Head of caudate nucleus (tissue), 42 donors: ENCODE results near the gene SKAP1.
A peak's percentile ranks its signal among the peaks of the same experiment; 100 is the strongest.

Source experiments
- DNase-seq, 42 donors: peaks; one replicate each; pipeline versions ENCODE4 v3.0.0 to v3.0.0-alpha.2; 2020 to 2021; ENCODE audit warnings: mixed read lengths in 7 of 42
- intact Hi-C: fragments of 100-400 bp; cut with DNase I; formaldehyde crosslinking; loops from one replicate; pipeline ENCODE4 v1.15.0; 2022

SKAP1 gene

GRCh38 chr17:48173191-48173984 lies 256.6 kb downstream of the SKAP1 start:
- intact Hi-C loops, result no loop called here

GRCh38 chr17:48169926-48170325 lies 260.1 kb downstream of the SKAP1 start:
- intact Hi-C loops, result no loop called here
- no peak for DNase-seq

More at GRCh38 chr17:48173191-48173984, 256.6 kb downstream of the SKAP1 start:
- no peak for DNase-seq

DNA sequence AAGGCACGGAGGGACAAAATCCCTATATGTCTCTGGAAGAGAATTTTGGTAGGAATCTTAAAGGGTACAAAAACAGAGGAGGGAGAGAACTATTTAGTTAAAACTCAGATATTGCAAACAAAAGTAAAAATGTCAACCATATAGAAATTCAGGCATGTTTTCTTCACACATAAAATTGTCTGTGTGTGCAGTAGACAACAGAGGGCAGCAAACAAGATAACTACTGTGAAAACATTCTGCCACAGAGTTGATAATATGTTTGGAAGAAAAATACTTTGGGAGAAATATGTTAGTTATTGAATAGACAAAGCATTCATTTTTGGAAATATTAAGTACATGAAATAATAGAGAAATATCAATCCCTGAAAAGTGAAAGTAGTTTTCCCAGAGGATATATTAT lies 266.2 kb downstream of the SKAP1 start:
- intact Hi-C loops, result no loop called here

DNA sequence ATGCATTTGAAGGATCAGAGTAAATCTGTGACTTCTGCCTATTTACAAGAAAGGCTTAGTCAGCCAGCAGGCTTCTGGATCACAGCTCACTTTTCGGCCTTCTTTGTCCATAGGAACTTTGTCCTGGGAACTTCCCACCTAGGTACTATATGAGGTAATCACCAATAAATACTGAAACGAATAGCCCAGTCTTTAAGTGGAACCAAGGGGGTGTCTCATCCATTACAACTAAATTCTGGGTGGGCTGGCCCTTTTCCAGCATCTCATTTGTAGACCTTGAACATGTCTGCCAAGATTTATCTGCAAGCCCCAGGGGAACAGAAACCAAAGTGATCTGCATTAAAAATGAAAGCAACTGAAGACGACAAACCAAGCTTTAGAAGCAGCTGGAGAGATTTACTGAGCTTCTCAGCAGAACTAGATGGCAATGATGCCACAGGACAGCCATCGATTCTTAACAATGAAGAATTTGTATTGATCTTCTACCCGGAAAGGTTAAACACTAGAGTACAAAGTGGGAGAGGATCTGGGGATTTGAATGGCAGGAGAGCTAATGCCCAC lies 267.0 kb downstream of the SKAP1 start:
- no peak for DNase-seq
- intact Hi-C loops, result no loop called here

More for the DNA sequence above, 266.2 kb downstream of the SKAP1 start:
- DNase-seq, result no peak

DNA sequence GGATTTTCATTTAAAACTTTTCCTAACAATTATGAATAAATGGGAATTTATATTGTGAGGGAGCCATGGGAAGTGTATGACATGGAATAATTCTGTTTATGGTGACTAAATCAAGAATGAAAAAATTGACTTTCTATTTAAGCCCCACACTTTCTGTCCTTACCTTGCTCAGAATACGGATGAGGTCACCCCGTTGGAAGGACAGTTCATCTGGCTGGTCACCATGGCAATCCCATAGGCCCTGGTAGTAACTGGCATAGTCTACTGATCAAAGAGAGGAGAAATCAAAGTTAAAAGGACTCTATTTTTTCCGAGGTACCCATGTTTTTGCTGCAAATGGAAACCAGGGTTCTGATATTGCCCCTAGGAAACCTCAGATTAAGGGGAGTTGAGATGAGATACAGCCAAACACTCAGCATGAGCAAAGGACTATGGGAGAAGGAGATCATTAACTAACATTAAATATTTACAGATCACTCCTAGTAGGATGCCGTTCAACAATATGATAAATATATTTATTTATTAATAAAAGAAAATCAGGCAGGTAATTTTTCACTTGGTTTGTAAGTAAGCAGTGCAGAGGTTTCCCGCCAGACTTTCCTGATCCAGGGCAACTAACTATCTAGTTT lies 267.6 kb downstream of the SKAP1 start:
- intact Hi-C loops, result no loop called here
- no peak for DNase-seq

DNA sequence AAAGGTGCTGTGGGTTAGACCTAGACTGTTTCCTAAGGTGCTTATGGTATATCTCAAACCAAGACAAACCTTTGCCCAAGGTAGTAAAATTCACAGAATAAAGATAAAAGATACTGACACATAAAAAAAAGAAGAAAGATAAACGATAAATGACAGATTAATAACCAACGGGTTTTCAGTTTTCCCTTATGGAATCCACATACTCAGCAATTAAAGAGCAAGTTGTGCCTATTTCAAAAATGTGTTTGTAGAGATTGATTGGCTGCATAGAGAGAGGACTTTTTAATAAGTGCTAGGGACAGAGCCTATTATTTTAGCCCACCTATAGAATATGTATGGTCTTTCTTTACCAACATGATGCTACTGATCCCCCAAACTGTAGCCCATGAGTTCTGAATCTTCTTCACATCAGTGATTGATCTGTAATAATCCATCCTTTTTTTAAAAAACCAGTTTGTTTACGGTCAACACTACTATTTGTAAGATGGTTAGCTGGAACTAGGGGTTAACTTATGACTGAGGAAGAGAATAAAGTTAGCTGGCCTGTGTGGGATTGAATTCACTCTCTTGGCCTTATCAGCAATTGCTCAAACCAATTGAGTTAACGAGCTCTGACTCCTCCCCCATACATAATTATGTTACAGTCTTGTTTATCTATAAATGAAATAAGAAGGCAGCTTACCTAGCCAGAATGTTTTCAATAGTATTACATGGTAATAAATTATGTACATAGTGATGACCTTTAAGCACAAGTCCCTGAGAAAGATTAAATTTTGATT lies 268.7 kb downstream of the SKAP1 start:
- DNase-seq, result no peak
- intact Hi-C loops, result no loop called here

GRCh38 chr17:48160177-48161081 lies 269.6 kb downstream of the SKAP1 start:
- DNase-seq, result no peak
- intact Hi-C loops, result no loop called here

DNA sequence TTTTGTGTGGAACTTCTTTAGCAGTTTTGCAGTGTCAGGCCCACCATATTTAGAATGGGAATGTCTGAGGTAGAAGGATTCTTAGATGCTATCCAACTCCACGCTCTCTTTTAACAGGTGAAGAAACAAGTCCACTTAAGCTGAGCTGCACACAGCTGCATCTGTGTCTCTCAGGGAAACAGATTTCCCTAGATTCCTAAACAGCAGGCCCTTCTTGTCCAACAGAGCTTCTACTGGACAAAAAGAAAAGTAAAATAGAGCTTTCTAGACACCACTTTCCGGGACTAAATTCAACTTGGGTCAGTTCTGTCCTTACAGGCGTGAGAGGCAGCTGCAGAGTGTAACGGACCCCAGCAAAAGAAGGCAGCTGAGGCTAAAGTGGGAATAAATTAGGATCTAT lies 270.8 kb downstream of the SKAP1 start:
- DNase-seq, result no peak
- intact Hi-C loops, result no loop called here

- DNase-seq, result no peak
- intact Hi-C loops, result no loop called here
Measured at GRCh38 chr17:48155889-48156611, 274.0 kb downstream of the SKAP1 start.

DNA sequence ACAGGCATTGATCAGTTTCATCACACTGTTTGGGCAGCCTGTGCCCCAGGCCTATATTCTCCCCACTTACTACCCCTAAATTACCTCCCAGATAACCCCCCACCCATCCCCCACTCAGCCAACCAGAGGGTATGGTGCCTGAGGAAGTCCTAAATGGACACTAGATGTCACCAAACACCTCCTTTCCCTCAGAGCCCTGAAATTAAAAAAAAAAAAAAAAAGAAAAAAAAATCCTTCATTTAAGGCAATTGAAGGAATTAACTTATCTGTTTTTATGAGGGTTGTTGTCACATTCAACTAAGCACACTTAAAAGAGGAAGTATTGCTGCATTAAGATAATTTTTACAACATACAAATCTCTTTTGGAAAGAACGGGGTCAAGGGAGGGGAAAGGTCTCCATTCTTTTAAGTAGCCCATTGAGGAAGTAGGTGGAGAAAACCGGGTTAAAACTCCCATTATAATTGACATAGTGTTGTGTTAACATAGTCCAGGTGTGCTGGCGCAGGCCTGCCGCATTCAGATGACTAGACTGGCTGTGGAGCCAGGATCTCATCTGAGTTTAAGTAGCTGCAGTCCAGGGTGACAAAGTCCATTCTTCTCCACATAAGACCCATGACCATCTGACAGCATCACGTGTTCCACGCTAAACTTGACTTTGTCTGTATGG lies 276.2 kb downstream of the SKAP1 start:
- intact Hi-C loops, result no loop called here
- no peak for DNase-seq

- intact Hi-C loops, result no loop called here
- DNase-seq, result no peak
Measured at GRCh38 chr17:48152289-48152688, 277.7 kb downstream of the SKAP1 start.

DNA sequence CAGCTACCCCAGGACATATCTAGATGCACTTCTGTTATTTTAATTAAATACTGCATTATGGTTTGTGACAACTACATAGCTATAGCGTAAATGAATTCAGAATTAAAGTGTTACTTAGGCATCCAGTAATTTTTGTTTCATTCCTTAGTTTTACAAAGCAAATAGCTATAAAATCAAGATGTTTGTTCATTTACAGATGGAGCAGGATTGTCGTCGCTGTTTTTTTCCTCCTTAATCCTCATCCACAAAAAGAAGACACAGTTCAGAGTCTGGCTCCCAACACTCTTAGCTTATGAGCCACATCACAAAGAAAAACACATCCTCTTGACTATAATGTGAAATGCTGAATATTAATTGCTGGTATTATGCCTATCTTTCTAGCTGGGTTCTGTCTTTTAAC lies 278.8 kb downstream of the SKAP1 start:
- no peak for DNase-seq
- intact Hi-C loops, result no loop called here

DNA sequence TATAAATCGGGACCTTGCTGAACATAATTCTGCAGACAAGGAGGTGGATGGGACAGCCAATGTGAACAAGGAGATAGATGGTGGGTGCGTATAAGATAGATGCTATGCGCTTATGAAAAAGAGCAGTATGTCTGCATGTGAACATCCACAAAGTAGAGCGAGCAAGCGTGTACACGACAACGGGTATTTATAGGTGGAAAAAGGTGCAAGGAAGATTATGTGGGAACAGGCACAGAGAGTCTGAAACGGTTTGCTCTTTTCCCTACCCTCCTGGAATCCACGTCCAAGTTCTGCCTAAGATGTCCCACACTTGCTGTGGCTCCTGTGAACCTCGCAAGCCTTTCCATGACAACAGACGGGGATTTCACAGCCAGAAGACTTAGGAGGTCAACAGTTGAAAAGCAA lies 279.4 kb downstream of the SKAP1 start:
- no peak for DNase-seq
- intact Hi-C loops, result no loop called here

- DNase-seq, result no peak
Measured at GRCh38 chr17:48149787-48150463, 280.1 kb downstream of the SKAP1 start.

GRCh38 chr17:48148854-48149786 lies 280.9 kb downstream of the SKAP1 start:
- intact Hi-C loops, result no loop called here
- peak in 35 of 42 donors; percentile 8 to 79 (median 44) for DNase-seq

More at GRCh38 chr17:48149787-48150463, 280.1 kb downstream of the SKAP1 start:
- intact Hi-C loops, result no loop called here
